H7 (cell line): ENCODE measurements around the gene DAAM1. TPM values are rescaled to one million over a fixed set of nuclear protein-coding genes. Genes with fewer than 3 reads are reported as not detected.

ENCODE experiments used
- DNase-seq: peaks from one replicate; pipeline ENCODE4 v3.0.0; 2012
- H3K27me3 ChIP-seq: 2 replicates; pipeline ENCODE4 v1.6.0; 2011; ENCODE audit warnings: mild to moderate bottlenecking, low read length; ENCODE audit not compliant: control insufficient read depth, insufficient read depth
- H3K36me3 ChIP-seq: replicated peaks from 2 replicates; pipeline ENCODE4 v1.5.1; 2011; ENCODE audit warnings: low read length; ENCODE audit not compliant: control insufficient read depth, insufficient read depth
- H3K4me3 ChIP-seq: 2 replicates; pipeline ENCODE4 v1.5.1; 2011; ENCODE audit warnings: low read depth, mild to moderate bottlenecking, control low read depth, low read length, moderate library complexity; ENCODE audit not compliant: insufficient read depth
- total RNA-seq: library from RNA; depleted of rRNA; stranded (reverse); fragments of >200 nt; shearing (Covaris generic); gene quantifications from 2 replicates; pipeline ENCODE4 v1.2.3, GENCODE V29; 2014

The DAAM1 gene
- total RNA-seq, 1 experiment from 2014 or later = 11.4 TPM

DNA sequence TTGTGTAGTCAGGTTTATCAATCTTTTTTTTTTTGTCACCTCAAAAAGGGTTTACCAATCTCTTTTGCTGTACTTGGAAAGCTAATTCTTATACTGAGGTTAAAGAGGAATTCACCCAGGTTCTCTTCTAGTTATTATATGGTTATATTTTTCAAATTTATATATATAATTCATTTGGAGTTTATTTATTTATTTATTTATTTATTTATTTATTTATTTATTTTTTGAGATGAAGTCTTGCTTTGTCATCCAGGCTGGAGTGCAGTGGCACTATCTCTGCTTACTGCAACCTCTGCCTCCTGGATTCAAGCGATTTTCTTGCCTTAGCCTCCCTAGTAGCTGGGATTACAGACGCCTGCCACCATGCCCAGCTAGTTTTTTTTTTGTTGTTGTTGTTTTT, 202.9 kb downstream of the DAAM1 start:
- Histone ChIP-seq H3K4me3 (no peak overlapping the region), H3K36me3 (no peaks in the 10 kb centered on the region), H3K27me3 (no peaks in the 10 kb centered on the region)
- no peak for DNase-seq

- DNase-seq = no peak
- Histone ChIP-seq H3K36me3 (no peaks in the 10 kb centered on the region), H3K4me3 (no peak overlapping the region), H3K27me3 (no peaks in the 10 kb centered on the region)
Observed at GRCh38 chr14:59394268-59394667, 205.8 kb downstream of the DAAM1 start.

GRCh38 chr14:59395672-59396071, 207.2 kb downstream of the DAAM1 start:
- no peaks in the 10 kb centered on the region for H3K36me3 ChIP-seq
- H3K27me3 ChIP-seq = no peaks in the 10 kb centered on the region
- H3K4me3 ChIP-seq = no peak overlapping the region
- DNase-seq = peak; percentile 50

- Histone ChIP-seq H3K4me3 (no peak overlapping the region), H3K36me3 (no peaks in the 10 kb centered on the region), H3K27me3 (no peaks in the 10 kb centered on the region)
- DNase-seq = no peak
Observed at GRCh38 chr14:59398841-59399240, 210.4 kb downstream of the DAAM1 start.

GRCh38 chr14:59406454-59407245, 218.2 kb downstream of the DAAM1 start:
- no peak overlapping the region for H3K4me3 ChIP-seq
- no peak for DNase-seq

GRCh38 chr14:59407246-59408010, 219.0 kb downstream of the DAAM1 start:
- Histone ChIP-seq H3K27me3 (no peaks in the 10 kb centered on the region), H3K36me3 (no peaks in the 10 kb centered on the region), H3K4me3 (no peak overlapping the region)
- no peak for DNase-seq

More at GRCh38 chr14:59406454-59407245, 218.2 kb downstream of the DAAM1 start:
- no peaks in the 10 kb centered on the region for H3K36me3 ChIP-seq
- no peaks in the 10 kb centered on the region for H3K27me3 ChIP-seq

DNA sequence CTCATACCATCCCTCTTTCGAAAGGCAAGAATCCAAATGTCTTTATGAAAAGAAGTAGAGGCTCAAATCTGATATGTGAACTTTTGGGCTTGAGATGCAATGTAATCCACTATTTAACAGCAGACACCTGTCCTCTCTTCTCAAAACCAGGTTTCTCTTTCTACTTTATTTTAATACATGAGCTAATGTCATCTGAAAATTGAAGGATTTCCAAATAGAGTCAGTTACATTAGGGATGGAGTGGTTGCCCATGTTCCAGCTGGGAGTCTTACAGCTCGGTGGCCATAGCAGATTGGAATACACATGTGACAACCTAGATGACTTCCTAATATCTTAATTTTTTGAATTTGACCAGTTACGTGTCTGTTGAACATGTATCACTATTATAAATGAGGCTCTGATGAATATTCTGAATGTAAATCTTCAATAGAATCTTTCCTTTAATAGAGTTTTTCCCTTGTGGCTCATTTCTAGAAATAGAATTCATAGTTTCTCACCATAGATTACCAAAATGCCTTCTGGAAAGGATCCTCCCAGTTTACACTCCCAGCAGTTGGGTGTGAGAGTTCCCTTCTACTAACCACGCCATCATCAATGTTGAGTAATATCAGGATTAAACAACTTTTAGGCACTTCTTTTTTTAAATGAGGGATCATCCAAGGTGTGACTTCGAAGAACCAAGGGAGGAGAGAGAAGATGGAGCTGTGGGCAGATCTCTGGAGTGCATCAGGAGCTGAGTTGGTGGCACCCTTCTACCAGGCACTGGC, 227.6 kb downstream of the DAAM1 start:
- DNase-seq = no peak
- H3K36me3 ChIP-seq = no peaks in the 10 kb centered on the region
- no peaks in the 10 kb centered on the region for H3K27me3 ChIP-seq
- no peak overlapping the region for H3K4me3 ChIP-seq

GRCh38 chr14:59417311-59417710, 228.8 kb downstream of the DAAM1 start:
- Histone ChIP-seq H3K36me3 (no peaks in the 10 kb centered on the region), H3K27me3 (no peaks in the 10 kb centered on the region), H3K4me3 (no peak overlapping the region)
- no peak for DNase-seq

GRCh38 chr14:59419303-59419702, 230.8 kb downstream of the DAAM1 start:
- no peaks in the 10 kb centered on the region for H3K27me3 ChIP-seq
- no peak overlapping the region for H3K4me3 ChIP-seq
- H3K36me3 ChIP-seq = no peaks in the 10 kb centered on the region
- DNase-seq = no peak
